GM21381 (cell line): ENCODE data around the gene RAB6B.
"Not testable (repeated sequence)": the region's sequence is repeated elsewhere in the genome, so short reads cannot be mapped to it uniquely, and the experiment has no call there.

Experiments
- ATAC-seq: cut with Tn5 transposase; IDR thresholded peaks from one replicate; pipeline ENCODE4 v1.9.1; 2021; ENCODE audit warnings: mild to moderate bottlenecking, moderate library complexity; ENCODE audit not compliant: unreplicated experiment

Gene RAB6B

DNA sequence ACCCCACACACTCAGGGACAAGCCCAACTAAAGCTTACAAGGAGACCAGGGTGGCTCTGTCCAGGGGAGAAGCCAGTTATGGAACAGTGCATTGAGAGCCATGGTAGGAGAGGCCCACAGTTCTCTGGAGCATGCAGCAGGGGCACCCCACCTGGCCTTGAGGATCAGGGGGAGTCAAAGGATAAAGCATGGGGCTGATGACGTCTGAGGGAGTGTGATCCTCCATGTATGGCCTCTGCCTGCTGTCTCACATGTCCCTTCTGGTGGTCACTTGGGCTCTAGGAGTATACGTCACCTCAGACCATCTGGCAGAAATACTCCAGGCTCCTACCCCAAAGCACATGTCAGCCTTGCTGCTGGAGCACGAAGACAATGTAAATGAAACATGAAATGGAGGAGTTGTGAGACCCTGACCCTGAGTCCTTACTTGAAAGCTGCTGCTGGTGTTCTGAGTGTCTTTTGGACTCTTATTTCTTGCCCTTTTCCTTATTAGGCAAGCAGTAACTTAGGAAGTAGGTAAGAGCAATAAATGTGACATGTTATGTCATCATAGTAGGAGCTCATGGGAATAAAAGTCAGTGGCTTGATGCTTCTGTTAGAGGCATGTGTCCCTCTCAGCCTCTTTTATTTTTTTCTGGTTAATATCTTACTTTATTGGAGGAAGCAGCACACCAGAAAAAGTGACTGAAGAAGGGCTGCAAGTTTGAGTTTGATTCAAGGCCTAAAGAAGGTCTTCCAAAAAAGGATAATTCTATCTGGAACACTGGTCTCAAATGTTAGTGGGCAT is 74.6 kb downstream of the RAB6B start:
- ATAC-seq, result no peak

DNA sequence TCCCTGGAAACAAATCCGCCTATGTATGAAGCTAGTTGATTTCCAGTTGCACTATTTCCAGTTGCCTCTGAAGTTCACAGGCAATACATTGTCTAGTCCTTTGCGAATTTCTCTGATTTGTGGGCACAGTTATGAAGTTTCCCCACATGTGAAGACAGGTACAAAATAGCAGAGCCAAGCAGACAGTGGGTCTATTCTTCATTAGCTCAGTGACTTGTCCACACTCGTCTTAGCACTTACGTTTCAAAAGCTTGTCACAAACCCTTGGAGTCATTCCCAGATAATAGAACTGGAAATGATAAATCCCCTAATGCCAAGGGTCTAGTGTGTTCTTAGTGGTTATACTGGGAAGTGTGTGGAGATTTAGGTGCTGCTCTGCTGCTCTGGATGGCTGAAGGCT is 75.6 kb downstream of the RAB6B start:
- ATAC-seq, result no peak

GRCh38 chr3:133815386-133815785 is 80.3 kb downstream of the RAB6B start:
- no peak for ATAC-seq

- ATAC-seq, result no peak
These were observed 82.8 kb downstream of the RAB6B start for GRCh38 chr3:133812872-133813271.

DNA sequence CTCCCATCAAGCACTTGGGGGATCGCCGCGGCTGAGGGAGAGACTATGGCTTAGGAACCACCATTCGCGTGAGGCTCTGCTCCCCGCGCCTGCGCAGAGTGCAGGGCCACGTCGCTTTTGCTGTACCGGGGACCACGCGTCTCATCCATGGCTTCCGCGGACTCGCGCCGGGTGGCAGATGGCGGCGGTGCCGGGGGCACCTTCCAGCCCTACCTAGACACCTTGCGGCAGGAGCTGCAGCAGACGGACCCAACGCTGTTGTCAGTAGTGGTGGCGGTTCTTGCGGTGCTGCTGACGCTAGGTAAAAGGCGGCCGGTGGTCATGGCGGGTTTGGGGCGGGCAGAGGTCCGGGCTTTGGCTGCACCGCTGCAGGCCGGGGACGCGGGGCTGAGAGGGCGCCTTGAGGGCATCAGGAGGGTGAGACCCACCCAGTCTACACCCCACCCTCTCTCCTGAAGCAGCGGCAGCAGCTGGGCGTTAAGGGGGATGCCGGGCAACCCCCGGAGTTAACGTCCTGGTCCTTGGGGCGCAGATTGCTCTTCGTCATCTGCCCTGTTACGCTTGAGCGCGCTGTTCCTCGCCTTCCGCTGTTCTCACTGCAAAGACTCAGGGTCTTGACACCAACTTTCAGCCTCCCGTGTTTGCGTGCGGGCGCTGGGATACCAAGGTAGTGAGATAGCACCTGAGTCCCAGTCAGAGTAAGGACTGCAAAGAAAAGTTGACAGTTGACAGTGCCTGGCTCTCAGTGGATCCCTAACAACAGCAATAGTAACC is 89.8 kb downstream of the RAB6B start, which contains the start of gene SRPRB:
Gene SRPRB (plus strand): TSS at position 114 of the 774 bp plus-strand sequence. CDS start 34 bp downstream, at position 148.
- ATAC-seq, result peak; percentile 97

- ATAC-seq, result no peak
These were observed 90.3 kb downstream of the RAB6B start for GRCh38 chr3:133805384-133805701.

DNA sequence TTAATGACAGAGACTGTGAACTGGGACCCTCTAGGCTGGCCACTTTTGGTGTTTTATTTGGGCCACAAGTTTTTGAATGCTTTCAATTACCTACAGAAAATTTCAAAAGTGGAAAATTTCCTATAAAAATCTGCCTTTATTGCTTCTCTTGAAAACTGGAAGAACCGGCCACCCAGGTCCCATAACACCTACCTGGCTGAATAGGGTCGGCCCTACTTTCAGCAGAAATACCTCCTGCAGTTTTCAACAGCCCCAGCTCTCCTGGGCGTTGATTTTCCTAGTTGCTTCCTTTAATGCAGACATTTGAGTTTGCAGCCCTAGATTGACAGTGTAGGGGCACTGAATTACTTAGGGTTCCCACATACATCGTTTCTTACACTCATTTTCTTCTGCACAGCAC is 90.8 kb downstream of the RAB6B start:
- ATAC-seq, result no peak

DNA sequence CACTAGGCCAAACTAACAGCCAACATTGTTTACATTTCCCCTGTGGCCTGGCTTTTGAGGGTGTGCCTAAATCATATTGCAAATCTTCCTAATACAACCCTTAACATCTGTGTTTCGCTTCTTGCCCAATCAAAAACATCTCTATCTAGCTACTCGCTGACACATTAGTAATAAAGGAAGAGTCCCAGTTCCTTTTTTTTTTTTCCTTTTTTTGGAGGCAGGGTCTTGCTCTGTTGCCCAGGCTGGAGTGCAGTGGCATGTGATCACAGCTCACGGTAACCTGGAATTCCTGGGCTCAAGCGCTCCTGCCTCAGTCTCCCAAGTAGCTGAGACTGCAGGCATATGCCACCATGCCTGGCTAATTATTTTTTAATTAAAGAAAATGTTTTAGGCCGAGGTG is 92.2 kb downstream of the RAB6B start:
- ATAC-seq, result no peak

DNA sequence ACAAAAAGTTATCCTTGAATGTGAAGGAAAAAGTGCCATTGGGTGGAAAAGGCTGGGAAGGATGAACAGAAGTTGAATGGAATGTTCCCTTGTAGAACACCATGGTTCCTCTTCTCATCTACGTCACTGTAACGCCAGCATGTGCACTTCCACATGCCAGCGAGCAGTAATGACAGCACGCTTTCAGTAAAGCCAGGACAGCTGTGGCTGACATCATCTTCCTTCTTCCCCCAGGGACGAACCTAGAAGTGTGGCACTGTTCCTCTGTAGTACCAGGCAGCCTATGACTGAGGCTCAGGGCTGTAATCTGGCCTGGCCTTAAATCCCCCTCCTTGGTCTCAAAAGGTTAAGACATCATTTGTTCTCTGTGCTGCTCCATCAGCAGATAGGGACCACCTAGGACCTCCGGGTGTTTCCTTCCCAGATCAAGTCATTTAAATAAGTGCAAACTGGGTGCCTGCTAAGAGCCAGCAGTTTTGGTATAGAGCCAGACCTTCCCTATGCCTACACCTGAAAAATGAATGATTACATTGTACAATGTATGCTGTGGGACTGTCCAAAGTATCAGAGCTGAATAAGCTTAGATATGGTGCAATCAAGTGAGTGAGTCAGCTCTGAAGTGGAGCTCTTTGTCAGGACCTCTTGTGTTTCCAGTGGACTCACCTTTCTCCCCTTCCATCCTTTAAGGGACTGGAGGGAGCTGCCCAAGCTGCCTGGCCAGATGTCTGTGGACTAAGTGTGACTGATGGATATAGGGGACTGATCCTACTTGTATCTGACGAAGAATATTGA is 95.7 kb downstream of the RAB6B start:
- no peak for ATAC-seq

GRCh38 chr3:133797396-133798105 is 98.1 kb downstream of the RAB6B start:
- ATAC-seq, result no peak

- ATAC-seq, result no peak
These were observed 103.4 kb downstream of the RAB6B start for GRCh38 chr3:133792171-133792763.

DNA sequence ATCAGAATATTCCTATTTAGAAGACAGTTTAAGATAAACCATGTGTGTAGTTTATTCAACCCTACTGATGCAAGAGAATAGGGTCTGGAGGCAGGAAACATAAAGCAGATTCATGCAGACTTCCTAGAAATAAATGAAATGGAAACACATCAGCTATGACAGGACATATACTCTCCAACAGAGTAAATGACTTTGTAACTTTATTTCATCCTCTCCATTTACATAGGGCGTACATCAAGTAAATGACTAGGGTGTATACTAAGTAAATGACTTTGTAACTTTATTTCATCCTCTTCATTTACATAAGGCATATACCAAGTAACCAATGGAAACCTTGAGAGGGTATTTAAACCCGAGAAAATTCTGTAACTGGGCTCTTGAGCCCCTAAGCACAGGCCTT is 107.7 kb downstream of the RAB6B start:
- no peak for ATAC-seq

GRCh38 chr3:133783762-133784161 is 111.9 kb downstream of the RAB6B start:
- no peak for ATAC-seq

DNA sequence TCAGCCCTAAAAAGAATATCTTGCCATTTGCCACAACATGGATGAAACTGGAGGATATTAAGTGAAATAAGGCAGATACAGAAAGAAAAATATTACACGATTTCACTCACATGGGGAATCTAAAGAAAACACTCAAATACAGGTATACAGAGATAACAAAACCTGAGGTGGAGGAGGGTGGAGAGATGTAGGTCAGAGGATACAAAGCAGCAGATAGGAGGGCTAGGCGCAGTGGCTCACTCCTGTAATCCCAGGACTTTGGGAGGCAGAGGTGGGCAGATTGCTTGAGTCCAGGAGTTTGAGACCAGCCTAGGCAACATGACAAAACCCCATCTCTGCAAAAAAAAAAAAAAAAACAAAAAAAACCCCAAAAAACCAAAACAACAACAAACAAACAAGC is 113.2 kb downstream of the RAB6B start:
- no peak for ATAC-seq

GRCh38 chr3:133781570-133781969 is 114.1 kb downstream of the RAB6B start:
- ATAC-seq, result no peak

DNA sequence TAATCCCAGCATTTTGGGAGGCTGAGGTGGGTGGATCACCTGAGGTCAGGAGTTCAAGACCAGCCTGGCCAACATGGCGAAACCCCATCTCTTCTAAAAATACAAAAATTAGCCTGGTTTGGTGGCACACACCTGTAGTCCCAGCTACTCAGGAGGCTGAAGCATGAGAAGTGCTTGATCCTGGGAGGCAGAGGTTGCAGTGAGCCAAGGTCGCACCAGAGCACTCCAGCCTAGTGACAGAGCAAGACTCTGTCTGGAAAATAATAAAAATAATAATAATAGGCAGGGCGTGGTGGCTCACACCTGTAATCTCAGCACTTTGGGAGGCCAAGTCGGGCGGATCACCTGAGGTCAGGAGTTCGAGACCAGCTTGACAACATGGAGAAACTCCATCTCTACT is 114.9 kb downstream of the RAB6B start:
- not testable (repeated sequence) for ATAC-seq

- ATAC-seq, result no peak
These were observed 116.0 kb downstream of the RAB6B start for GRCh38 chr3:133779626-133780203.

- ATAC-seq, result no peak
These were observed 117.7 kb downstream of the RAB6B start for GRCh38 chr3:133777807-133778568.

DNA sequence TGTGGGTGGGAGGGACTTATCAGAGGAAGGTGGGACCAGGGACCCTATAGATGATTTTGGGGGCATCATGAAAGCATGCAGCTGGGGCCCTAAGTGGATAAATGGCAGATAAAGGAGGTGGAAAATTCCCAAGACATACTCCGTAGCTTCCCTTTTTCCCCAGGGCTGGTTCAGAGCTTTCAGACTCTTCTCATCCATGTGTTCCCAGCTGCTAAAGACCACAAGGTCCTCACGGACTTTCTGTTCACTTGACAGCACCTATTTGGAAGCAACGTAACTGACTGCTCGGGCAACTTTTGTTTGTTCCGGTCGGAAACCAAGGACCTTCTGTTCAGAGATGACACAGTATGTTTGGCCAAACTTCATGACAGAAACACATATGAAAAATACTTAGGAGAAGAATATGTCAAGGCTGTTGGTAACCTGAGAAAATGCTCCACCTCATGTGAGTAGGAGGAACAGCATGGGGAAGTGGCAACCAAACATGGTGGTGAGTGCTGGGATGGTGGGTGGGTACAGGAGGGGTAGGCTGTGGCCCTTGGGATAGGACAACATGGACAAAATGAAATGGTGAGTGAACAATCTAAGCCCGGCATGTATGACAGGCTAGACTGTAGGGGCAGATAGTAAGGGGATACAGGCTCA is 118.8 kb downstream of the RAB6B start:
- ATAC-seq, result no peak
